ENCODE measurements around the gene KIF22. TPM values are rescaled to one million over a fixed set of nuclear protein-coding genes. Genes with fewer than 3 reads are reported as not detected.

The KIF22 gene
- total RNA-seq, 4 donors from 2014 or later: 10.6 to 18.1 (median 16.5) TPM

DNA sequence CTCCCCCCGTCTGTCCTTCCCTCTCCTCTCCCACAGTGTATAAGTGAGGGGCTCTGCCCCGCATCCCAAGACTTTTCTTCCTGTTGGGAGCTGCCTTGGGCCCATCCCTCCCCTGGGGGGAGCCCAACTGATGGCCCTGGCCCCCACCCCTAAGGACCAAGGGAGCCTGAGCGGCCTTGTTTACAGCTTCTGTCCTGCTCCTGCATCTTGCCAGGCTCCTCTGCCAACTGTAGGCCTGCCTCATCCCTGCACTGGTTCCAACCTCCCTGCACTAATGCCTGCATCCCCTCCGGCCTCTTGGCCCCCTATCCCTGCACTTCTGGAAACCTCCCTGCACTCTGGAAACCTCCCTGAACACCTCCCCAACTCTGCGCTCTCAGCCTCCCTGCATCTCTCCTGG is 24.0 kb downstream of the KIF22 start:
- TF ChIP-seq, protein P1, sequence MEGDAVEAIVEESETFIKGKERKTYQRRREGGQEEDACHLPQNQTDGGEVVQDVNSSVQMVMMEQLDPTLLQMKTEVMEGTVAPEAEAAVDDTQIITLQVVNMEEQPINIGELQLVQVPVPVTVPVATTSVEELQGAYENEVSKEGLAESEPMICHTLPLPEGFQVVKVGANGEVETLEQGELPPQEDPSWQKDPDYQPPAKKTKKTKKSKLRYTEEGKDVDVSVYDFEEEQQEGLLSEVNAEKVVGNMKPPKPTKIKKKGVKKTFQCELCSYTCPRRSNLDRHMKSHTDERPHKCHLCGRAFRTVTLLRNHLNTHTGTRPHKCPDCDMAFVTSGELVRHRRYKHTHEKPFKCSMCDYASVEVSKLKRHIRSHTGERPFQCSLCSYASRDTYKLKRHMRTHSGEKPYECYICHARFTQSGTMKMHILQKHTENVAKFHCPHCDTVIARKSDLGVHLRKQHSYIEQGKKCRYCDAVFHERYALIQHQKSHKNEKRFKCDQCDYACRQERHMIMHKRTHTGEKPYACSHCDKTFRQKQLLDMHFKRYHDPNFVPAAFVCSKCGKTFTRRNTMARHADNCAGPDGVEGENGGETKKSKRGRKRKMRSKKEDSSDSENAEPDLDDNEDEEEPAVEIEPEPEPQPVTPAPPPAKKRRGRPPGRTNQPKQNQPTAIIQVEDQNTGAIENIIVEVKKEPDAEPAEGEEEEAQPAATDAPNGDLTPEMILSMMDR (IDR thresholded peaks at IDR 0.05; ENCODE audit: low read depth): no peak

DNA sequence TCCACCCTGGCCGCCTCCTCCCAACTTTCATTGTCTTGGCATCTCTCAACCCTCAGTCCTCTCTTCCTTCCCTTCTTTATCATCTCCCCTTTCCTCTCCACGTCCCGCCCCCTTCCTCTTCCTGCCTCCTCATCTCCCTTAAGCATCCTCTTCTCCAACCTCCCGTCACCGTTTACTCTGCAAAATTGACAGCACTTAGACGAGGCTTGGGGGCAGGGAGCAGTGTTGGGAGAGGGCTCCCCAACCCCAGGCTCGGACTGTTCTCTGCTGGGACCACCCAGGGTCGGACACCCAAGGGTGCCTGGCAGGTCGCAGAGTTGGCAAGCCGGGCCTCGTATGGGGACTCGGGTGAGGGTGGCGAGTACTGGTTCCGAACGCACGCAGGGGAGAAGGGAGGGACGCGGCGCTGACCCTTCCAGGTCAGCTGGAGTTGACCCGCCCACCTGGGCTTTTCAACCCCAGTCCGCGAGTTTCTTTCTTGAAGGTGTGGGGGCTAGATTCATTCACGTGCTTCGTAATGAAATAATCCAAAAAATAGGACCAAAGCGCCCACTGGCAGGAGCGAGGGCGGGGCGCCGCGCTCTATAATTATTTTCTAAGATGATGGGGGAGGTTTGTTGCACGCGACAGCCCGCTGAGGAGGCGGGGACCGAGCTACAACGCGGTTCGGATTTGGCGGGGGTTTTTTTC is 24.6 kb downstream of the KIF22 start:
- TF ChIP-seq, protein P1 (IDR thresholded peaks at IDR 0.05; ENCODE audit: low read depth): no peak

DNA sequence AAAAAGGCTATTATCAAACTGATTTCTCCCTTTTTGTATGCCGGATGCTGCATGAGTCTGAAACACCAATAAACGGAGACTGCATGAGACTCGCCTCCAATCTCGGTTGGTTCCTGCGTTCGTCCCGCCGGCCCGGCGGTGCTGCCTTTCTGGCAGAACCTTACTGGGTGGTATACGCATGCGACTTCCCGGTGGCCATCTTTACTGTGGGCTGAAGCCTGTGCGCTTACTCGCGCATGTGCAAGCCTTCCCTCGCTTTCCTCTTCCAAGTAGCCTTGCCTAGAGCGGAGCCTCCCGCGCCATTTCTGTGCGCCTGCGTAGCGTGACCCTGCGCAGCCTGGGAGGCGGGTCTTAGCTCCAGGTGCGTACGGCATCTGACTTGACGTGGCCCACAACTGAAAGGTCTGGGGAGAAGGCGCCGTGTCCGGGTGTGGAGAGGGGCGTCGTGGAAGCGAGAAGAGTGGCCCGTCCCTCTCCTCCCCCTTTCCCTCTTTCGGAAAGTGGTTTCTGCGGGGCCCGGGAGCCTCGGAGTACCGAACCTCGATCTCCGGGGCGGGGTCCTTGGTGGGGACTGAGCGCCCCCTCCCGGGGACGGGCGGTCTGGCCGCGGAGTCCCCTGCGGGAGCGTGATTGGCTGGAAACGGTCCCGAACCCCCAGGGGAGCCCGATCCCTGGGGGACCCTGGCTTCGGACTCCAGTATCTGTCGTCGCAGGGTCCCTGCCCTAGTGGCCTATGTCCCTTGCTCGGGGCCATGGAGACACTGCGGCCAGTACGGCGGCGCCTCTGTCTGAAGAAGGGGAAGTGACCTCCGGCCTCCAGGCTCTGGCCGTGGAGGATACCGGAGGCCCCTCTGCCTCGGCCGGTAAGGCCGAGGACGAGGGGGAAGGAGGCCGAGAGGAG is 25.5 kb downstream of the KIF22 start, which contains the start of gene PAGR1:
TSS of gene PAGR1 (plus strand) at position 360 of the 901 bp plus-strand sequence. CDS start at position 734, 374 bp downstream.
- TF ChIP-seq, protein P1 (IDR thresholded peaks at IDR 0.05; ENCODE audit: low read depth): no peak

DNA sequence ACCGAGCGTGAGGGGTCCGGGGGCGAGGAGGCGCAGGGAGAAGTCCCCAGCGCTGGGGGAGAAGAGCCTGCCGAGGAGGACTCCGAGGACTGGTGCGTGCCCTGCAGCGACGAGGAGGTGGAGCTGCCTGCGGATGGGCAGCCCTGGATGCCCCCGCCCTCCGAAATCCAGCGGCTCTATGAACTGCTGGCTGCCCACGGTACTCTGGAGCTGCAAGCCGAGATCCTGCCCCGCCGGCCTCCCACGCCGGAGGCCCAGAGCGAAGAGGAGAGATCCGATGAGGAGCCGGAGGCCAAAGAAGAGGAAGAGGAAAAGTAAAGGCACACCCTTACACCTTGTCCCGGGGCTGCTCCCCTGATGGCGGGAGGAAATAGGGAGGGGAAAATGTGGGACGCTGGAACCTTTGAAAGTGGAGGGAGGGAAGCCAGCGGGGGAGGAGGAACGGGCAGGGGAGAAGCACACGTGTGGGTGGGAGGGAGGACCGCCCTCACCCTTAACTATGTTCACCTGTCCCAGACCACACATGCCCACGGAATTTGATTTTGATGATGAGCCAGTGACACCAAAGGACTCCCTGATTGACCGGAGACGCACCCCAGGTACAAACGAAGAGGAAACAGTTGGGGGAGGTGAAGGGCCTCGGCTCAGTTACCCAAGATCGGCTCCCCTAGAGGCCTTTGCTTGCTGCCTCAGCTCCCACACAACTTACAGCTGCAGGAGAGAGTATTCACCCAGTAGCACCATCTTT is 26.3 kb downstream of the KIF22 start:
- TF ChIP-seq, protein P1 (IDR thresholded peaks at IDR 0.05; ENCODE audit: low read depth): no peak

DNA sequence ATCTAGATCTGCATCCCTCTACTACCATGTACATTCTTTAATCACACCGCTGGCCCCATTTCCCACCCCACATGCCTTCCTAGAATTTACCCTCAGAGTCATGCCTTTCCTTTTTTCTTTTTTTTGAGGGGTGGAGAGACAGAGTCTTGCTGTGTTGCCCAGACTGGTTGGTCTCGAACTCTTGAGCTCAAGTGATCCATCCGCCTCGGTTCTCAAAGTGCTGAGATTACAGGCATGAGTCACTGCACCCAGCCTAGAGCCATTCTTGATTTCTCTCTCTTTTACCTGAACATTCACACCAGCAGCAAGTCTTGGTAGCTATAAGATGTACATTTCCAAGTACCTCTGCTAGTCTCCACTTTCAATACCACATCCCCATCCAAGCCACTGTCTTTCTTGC is 27.5 kb downstream of the KIF22 start:
- TF ChIP-seq, protein P1 (IDR thresholded peaks at IDR 0.05; ENCODE audit: low read depth): no peak

DNA sequence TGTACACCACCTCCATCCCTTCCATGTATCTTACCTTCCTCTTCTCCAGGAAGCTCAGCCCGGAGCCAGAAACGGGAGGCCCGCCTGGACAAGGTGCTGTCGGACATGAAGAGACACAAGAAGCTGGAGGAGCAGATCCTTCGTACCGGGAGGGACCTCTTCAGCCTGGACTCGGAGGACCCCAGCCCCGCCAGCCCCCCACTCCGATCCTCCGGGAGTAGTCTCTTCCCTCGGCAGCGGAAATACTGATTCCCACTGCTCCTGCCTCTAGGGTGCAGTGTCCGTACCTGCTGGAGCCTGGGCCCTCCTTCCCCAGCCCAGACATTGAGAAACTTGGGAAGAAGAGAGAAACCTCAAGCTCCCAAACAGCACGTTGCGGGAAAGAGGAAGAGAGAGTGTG is 29.0 kb downstream of the KIF22 start:
- TF ChIP-seq, protein P1 (IDR thresholded peaks at IDR 0.05; ENCODE audit: low read depth): no peak
